Activated naive CD4-positive, alpha-beta T cell treated with Interleukin-2 at 50 U/mL for 16 hours (primary cell): ENCODE data around the gene P3H2.
"Not testable (repeated sequence)": the region's sequence is repeated elsewhere in the genome, so short reads cannot be mapped to it uniquely, and the experiment has no call there.

ENCODE experiments used
- DNase-seq: peaks from one replicate; pipeline ENCODE4 v3.0.0-alpha.2; 2020

Gene P3H2

GRCh38 chr3:189974359-189974758 lies 146.3 kb downstream of the P3H2 start:
- DNase-seq = no peak

GRCh38 chr3:189967254-189967865 lies 153.3 kb downstream of the P3H2 start:
- no peak for DNase-seq

GRCh38 chr3:189966843-189967242 lies 153.9 kb downstream of the P3H2 start:
- no peak for DNase-seq

- DNase-seq = no peak
Measured at GRCh38 chr3:189964623-189965332, 155.9 kb downstream of the P3H2 start.

- no peak for DNase-seq
Measured at GRCh38 chr3:189962466-189962865, 158.2 kb downstream of the P3H2 start.

GRCh38 chr3:189961522-189962161 lies 159.1 kb downstream of the P3H2 start:
- DNase-seq = peak; percentile 75

- DNase-seq = not testable (repeated sequence)
Measured at GRCh38 chr3:189961086-189961485, 159.6 kb downstream of the P3H2 start.

GRCh38 chr3:189954733-189955665 lies 165.7 kb downstream of the P3H2 start:
- DNase-seq = no peak

- no peak for DNase-seq
Measured at GRCh38 chr3:189953551-189953950, 167.1 kb downstream of the P3H2 start.

- no peak for DNase-seq
Measured at GRCh38 chr3:189952272-189952671, 168.4 kb downstream of the P3H2 start.

GRCh38 chr3:189950258-189950657 lies 170.4 kb downstream of the P3H2 start:
- DNase-seq = no peak

GRCh38 chr3:189949580-189949979 lies 171.1 kb downstream of the P3H2 start:
- no peak for DNase-seq

GRCh38 chr3:189948724-189949045 lies 172.0 kb downstream of the P3H2 start:
- DNase-seq = no peak

- DNase-seq = no peak
Measured at GRCh38 chr3:189947948-189948723, 172.6 kb downstream of the P3H2 start.

- no peak for DNase-seq
Measured at GRCh38 chr3:189947068-189947467, 173.6 kb downstream of the P3H2 start.

- DNase-seq = no peak
Measured at GRCh38 chr3:189945935-189946709, 174.6 kb downstream of the P3H2 start.

- no peak for DNase-seq
Measured at GRCh38 chr3:189944285-189945145, 176.2 kb downstream of the P3H2 start.

GRCh38 chr3:189942948-189943347 lies 177.7 kb downstream of the P3H2 start:
- DNase-seq = no peak

- peak; percentile 13 for DNase-seq
Measured at GRCh38 chr3:189941679-189942078, 179.0 kb downstream of the P3H2 start.

- DNase-seq = no peak
Measured at GRCh38 chr3:189941125-189941524, 179.6 kb downstream of the P3H2 start.
